ENCODE results near the gene RAPH1. TPM values are rescaled to one million over a fixed set of nuclear protein-coding genes. Genes with fewer than 3 reads are reported as not detected.

The RAPH1 gene
- total and polyA plus RNA-seq, 9 of the 15 experiments (the other 6 are each of a cell fraction or from before 2014, with no cell fraction given): 0.07 to 0.71 (median 0.27) TPM

DNA sequence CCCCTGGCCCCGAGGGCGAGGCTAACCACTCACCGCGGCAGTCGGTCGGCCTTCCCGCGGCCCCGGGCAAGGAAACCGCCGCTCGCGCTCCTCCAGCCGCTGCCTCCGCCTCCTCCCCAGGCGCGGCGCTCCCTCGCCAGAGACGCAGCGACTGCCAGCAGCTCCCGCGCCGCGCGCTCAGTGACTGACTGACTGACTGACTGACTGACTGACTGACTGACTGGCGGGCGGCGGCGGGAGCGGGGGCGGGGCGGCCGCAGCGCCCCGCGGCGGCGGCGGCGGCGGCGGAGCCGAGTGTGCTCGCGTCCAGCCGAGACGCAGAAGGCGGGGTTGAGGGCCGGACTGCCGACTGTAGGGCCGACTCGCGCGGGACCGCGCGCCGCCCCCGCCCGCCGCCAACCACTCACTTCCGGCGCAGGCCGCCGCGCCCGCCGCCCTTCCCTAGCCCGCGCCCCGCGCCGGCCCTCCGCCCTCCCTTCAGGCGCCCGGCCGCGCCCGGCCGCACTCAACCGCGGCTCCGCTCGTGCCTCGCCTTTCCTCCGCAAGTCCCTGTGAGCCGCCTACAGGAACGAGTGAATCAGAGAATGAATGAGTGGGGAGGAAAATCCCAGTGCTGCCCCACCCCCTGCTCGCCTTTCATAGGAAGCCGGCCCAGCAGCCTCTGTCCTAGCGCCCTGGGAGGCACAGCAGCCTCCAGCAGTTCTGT is at the start of gene RAPH1 (continued):
- TF ChIP-seq RB1 (IDR thresholded peaks at IDR 0.05; ENCODE audit: low read depth) (peak; percentile 35; the same call in 1 of the 2 replicates), GABPA (tag; conservative IDR thresholded peaks at IDR 0.05; ENCODE audit: low read depth) (peak; percentile 80), ZFX (CRISPR knock-in tag; IDR thresholded peaks at IDR 0.05) (peak; percentile 64), ETV6 (IDR thresholded peaks at IDR 0.05; ENCODE audit: borderline replicate concordance in 1 of 2, low read depth in 2 of 2, low read length in 1 of 2) (no peak), ETV6 (CRISPR knock-in tag; IDR thresholded peaks at IDR 0.05; ENCODE audit: borderline replicate concordance) (no peak), CCNT2 (IDR thresholded peaks at IDR 0.05; ENCODE audit: borderline replicate concordance, extremely low read depth, insufficient read length, low read depth, low read length) (peak; percentile 56), FOXO4 (CRISPR knock-in tag; IDR thresholded peaks at IDR 0.05) (no peak), ZNF24 (IDR thresholded peaks at IDR 0.05) (peak; percentile 90), PHF20 (IDR thresholded peaks at IDR 0.05; ENCODE audit: partially characterized antibody) (peak; percentile 25), MEIS2 (IDR thresholded peaks at IDR 0.05; ENCODE audit: partially characterized antibody) (no peak), ZNF75A (CRISPR knock-in tag; IDR thresholded peaks at IDR 0.05) (no peak), HMGN3 (IDR thresholded peaks at IDR 0.05; ENCODE audit: borderline replicate concordance, extremely low read depth, insufficient read length, low read depth, low read length) (peak; percentile 28), KDM5B (IDR thresholded peaks at IDR 0.05; ENCODE audit: insufficient replicate concordance, low read depth, low read length) (peak; percentile 30), MYNN (IDR thresholded peaks at IDR 0.05) (no peak), MYNN (CRISPR knock-in tag; IDR thresholded peaks at IDR 0.05) (no peak), ZBTB7A (IDR thresholded peaks at IDR 0.05; ENCODE audit: borderline replicate concordance, control insufficient read depth, low read depth, low read length) (peak; percentile 57; the same call in 1 of the 2 replicates), UBTF (IDR thresholded peaks at IDR 0.05; ENCODE audit: borderline replicate concordance in 1 of 2, low read depth in 2 of 2, low read length in 2 of 2) (peak in 1 of 2 experiments; percentile 36; a peak in 2 of 4 replicates), RBFOX2 (IDR thresholded peaks at IDR 0.05; ENCODE audit: low read depth, low read length) (peak; percentile 73), POLR2A (conservative IDR thresholded peaks at IDR 0.05) (peak; percentile 60), HOXB6 (CRISPR knock-in tag; IDR thresholded peaks at IDR 0.05; ENCODE audit: borderline replicate concordance) (no peak), ZNF217 (CRISPR knock-in tag; IDR thresholded peaks at IDR 0.05) (no peak)
- TF ChIP-seq, protein P1, sequence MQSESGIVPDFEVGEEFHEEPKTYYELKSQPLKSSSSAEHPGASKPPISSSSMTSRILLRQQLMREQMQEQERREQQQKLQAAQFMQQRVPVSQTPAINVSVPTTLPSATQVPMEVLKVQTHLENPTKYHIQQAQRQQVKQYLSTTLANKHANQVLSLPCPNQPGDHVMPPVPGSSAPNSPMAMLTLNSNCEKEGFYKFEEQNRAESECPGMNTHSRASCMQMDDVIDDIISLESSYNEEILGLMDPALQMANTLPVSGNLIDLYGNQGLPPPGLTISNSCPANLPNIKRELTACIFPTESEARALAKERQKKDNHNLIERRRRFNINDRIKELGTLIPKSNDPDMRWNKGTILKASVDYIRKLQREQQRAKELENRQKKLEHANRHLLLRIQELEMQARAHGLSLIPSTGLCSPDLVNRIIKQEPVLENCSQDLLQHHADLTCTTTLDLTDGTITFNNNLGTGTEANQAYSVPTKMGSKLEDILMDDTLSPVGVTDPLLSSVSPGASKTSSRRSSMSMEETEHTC (IDR thresholded peaks at IDR 0.05): no peak

Measured in K562 (cell line).